Spinal cord (tissue), 10 donors: ENCODE data around the gene BACH1. TPM values are rescaled to one million over a fixed set of nuclear protein-coding genes. Genes with fewer than 3 reads are reported as not detected.

Experiments used
- DNase-seq, 6 donors: peaks; one replicate each; pipeline versions ENCODE4 v3.0.0 to v3.0.0-alpha.2; 2013 to 2015; ENCODE audit warnings: low spot score in 6 of 6, low read depth in 4 of 6
- H3K27ac ChIP-seq: one replicate; pipeline ENCODE4 v1.5.1; 2013; ENCODE audit warnings: low read depth, low read length, control low read depth
- H3K27me3 ChIP-seq: one replicate; pipeline ENCODE4 v1.6.1; 2013; ENCODE audit warnings: low read length; ENCODE audit not compliant: control insufficient read depth, insufficient read depth
- H3K36me3 ChIP-seq: one replicate; pipeline ENCODE4 v1.6.1; 2013; ENCODE audit warnings: low read length; ENCODE audit not compliant: control insufficient read depth, insufficient read depth
- H3K4me1 ChIP-seq: one replicate; pipeline ENCODE4 v1.6.1; 2013; ENCODE audit warnings: low read length; ENCODE audit not compliant: control insufficient read depth, insufficient read depth
- H3K4me3 ChIP-seq: one replicate; pipeline ENCODE4 v1.5.1; 2013; ENCODE audit warnings: low read depth, low read length, control low read depth
- H3K9me3 ChIP-seq: one replicate; pipeline ENCODE4 v1.6.1; 2013; ENCODE audit warnings: low read length; ENCODE audit not compliant: control insufficient read depth, insufficient read depth
- WGBS: methylation state at CpG from one replicate; pipeline ENCODE4 v1.1.5; 2013; ENCODE audit warnings: missing lambda C conversion rate; ENCODE audit not compliant: insufficient coverage; 5-methylcytosine and 5-hydroxymethylcytosine counted together
- polyA plus RNA-seq, 2 donors: library from polyadenylated mRNA; unstranded; fragments of 120-200 nt; gene quantifications; one replicate each; pipeline ENCODE4 v1.2.1, GENCODE V29; 2013; ENCODE audit not compliant: insufficient read length in 2 of 2
- total RNA-seq, 2 donors: library from RNA; depleted of rRNA in 1 of 2; stranded (reverse); fragments of 120-200 nt in 1 of 2; fragments of >200 nt in 1 of 2; gene quantifications; one replicate each; pipeline versions ENCODE4 v1.2.3 to v1.2.4, GENCODE V29; 2013 to 2014
- donor health status: healthy.

The BACH1 gene
- total and polyA plus RNA-seq, 4 donors: 18.6 to 101 (median 44.1) TPM

DNA sequence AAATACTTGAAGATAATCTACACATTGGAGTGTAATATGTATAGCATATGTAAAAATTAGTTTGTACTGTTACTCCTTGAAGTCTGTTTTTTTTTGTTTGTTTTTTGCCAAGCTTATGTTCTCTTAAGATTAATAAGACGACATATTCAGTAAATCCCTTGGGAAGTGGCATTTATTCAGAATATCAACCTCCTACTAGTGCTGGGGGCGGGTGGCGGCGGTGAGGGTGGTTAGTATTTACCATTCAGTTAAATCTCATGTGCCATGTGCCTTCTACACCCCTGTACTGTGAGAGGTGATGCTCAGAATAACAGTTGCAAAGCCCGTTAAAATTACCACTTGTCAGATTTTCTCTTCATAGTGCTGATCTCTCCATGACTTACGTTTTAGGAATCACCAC lies 3.0 kb downstream of the BACH1 start:
- Histone ChIP-seq H3K27ac (no peak overlapping the region), H3K4me3 (peak overlapping the region; percentile 79), H3K27me3 (no peaks in the 10 kb centered on the region), H3K36me3 (no peaks in the 10 kb centered on the region), H3K9me3 (no peaks in the 10 kb centered on the region), H3K4me1 (peaks cover 11% of the 10 kb centered on the region)
- no CpG with 5 or more reads among the region's 6 CpGs for WGBS
- no peak for DNase-seq

DNA sequence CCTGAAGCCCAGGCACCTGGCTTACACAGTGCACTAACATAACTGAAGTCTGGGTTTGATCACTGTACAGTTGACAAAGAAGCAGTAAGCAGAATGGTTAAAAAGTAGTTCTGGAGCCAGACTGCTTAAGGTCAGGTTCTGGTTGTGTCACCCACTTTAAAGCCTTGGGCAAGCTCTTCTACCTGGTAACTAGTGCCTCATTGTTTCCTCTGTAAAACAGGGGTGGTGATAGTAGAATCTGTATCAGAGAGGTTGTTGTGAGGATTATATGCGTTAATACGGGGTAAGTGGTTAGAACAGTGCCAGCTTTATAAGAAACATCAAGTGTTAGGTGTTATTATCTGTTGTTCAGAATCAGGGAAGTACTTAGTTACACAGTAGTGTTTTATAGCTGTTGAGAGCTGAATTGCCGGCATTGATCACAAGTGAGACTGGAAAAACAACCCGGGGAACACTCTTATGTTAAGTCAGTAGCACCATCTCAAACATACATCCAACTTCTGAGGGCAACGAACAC lies 3.7 kb downstream of the BACH1 start:
- Histone ChIP-seq H3K27ac (no peak overlapping the region), H3K9me3 (no peaks in the 10 kb centered on the region), H3K36me3 (no peaks in the 10 kb centered on the region), H3K4me1 (peaks cover 11% of the 10 kb centered on the region), H3K27me3 (no peaks in the 10 kb centered on the region), H3K4me3 (no peak overlapping the region)
- DNase-seq: no peak
- 41% methylated on average over 4 of the region's 5 CpGs for WGBS

DNA sequence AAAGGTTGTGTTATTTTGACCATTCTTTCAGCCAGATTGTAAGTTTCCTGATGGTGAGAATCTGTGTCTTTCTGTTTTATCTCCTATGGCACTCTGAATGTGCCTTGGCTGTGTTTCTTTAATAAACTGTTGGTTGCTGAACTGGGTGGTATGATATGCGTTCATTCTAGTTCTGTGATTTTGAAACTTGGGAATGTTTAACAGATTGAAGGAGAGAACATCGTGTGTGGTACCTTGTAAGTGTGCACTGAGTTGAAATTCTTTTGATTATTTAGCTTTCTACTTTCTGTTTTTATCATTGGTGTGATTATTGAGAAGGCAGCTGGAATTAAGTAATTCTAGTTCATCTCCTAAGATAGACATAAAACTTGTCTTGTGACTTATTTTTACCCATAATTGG lies 4.6 kb downstream of the BACH1 start:
- H3K36me3 ChIP-seq: no peaks in the 10 kb centered on the region
- no peak for DNase-seq
- WGBS: 100% methylated on average over 1 of the region's 2 CpGs
- H3K4me1 ChIP-seq: peaks cover 4% of the 10 kb centered on the region
- H3K4me3 ChIP-seq: no peak overlapping the region
- H3K27ac ChIP-seq: no peak overlapping the region
- H3K9me3 ChIP-seq: no peaks in the 10 kb centered on the region
- H3K27me3 ChIP-seq: no peaks in the 10 kb centered on the region

DNA sequence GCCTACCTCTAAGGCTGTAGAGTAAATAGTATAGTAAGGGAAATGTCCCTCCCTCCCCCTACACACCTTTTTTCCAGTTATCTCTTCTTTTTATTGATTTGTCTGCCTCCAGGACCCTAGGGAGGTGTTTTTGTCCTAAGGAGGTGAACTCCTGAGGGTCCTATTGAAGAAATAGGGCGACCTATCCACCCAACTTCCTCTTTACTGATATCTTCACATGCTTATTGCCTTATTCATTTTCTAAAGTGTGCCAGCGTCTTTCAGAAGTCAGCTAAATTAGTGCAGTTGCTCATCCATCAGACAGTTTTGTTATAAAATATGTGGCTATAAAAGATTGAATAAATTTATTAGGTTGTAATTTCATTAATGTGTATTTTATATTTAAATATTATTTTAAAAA lies 5.9 kb downstream of the BACH1 start:
- no peak overlapping the region for H3K4me3 ChIP-seq
- no peaks in the 10 kb centered on the region for H3K9me3 ChIP-seq
- H3K4me1 ChIP-seq: peaks cover 3% of the 10 kb centered on the region
- no CpG with 5 or more reads among the region's 2 CpGs for WGBS
- H3K27ac ChIP-seq: no peak overlapping the region
- no peak for DNase-seq
- H3K27me3 ChIP-seq: no peaks in the 10 kb centered on the region
- no peaks in the 10 kb centered on the region for H3K36me3 ChIP-seq

DNA sequence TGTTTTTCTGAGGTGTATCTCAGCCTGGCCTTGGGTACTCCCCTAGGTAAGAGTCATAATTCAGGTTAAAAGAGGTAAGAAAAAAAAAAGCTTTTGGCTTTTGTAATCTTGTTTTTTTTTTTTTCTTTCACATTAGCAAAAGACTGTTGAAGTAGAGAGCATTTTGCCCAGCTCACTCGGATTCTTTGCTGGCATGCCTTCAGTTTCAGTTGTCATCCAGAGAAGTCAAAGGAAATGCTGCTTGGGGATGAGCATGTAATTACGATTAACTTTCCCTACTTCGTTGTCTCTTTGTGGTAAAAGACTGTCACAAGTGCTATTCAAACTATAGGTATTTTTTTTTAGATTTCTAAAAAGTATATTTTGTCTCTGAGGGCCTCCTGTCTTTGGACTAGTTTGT lies 6.3 kb downstream of the BACH1 start:
- Histone ChIP-seq H3K4me3 (no peak overlapping the region), H3K36me3 (no peaks in the 10 kb centered on the region), H3K4me1 (peaks cover 3% of the 10 kb centered on the region), H3K27me3 (no peaks in the 10 kb centered on the region), H3K9me3 (no peaks in the 10 kb centered on the region), H3K27ac (peak overlapping the region; percentile 6)
- DNase-seq: peak in 1 of 6 donors; percentile 29
- WGBS: 17% methylated on average over 1 of the region's 3 CpGs

DNA sequence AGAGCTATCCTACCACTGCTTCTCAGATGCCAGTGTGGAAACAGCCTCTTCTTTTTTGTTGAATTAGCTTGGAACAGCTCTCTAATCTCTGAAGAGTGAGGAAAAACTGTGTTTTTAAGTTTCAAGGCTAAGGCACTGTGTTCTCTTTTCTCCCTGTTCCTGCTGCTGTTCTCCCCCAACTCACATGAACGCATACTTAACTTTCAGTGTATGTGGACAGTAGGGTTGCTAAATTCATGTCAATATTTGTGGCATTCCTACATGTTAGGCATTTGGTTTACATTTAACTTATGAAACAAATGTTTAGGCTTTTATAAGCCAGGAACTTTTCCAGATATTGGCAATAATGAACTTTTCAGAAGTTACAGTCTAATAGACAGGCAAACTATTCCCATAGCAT lies 6.8 kb downstream of the BACH1 start:
- Histone ChIP-seq H3K27ac (peak overlapping the region; percentile 6), H3K27me3 (no peaks in the 10 kb centered on the region), H3K36me3 (no peaks in the 10 kb centered on the region), H3K4me3 (no peak overlapping the region), H3K4me1 (peaks cover 3% of the 10 kb centered on the region), H3K9me3 (no peaks in the 10 kb centered on the region)
- DNase-seq: no peak
- no CpG with 5 or more reads among the region's 1 CpG for WGBS

DNA sequence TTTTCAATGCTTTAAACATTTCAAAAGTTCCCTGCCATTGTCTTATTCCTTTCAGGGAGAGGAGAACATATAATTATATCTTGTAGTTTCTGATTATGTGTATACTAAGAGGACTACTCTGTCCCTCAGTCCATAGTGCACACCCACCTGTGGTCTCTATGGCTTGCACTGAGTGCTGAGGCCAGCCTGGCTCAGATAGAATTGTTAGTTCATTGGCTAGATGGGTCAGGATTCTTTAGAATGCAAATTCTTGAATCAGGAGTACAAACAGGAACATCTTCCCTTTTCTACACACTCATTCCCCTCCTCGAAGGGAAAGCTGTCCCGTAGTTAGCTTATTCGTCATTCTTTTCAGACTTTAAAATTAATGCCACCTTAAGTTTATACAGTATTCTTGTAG lies 8.2 kb downstream of the BACH1 start:
- Histone ChIP-seq H3K4me1 (peaks cover 3% of the 10 kb centered on the region), H3K9me3 (no peaks in the 10 kb centered on the region), H3K27ac (no peak overlapping the region), H3K4me3 (no peak overlapping the region), H3K27me3 (no peaks in the 10 kb centered on the region), H3K36me3 (no peaks in the 10 kb centered on the region)
- no peak for DNase-seq
- WGBS: no CpG with 5 or more reads among the region's 3 CpGs

DNA sequence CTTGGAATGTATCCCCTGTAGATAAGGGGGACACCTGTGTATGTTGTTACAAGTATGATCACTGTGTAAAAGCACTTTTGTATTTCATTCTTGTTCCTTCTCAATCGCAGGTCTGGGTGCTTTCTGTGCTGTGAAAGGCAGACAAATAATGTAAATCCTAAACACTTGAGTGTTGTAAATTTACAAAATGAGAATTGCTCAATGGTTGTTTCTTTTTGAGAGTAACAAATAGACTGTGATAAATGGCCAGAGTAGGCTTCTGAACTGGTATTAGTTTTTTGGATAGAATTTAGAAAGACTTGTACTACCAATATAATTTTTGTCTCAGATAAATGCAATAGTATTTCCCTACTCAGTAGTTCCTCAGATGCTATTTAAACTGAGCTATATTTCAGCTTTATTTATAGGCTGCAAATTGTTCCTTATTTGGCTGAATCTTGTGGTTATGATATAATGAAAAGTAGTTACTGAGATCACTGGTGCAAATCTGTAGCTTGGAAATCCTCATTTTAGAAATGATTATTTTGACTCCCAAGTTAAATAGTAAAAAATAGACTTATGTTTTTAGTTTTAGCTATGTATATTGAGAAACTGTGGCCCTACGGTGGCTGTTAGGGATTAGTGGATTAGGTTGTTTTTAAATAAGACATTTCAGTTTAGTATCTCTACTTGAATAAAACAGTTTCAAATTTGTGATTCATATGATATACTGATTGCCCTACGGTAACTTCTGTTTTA lies 9.2 kb downstream of the BACH1 start:
- Histone ChIP-seq H3K4me1 (peaks cover 3% of the 10 kb centered on the region), H3K36me3 (no peaks in the 10 kb centered on the region), H3K27me3 (no peaks in the 10 kb centered on the region), H3K4me3 (no peak overlapping the region), H3K9me3 (no peaks in the 10 kb centered on the region), H3K27ac (no peak overlapping the region)
- WGBS: no CpG with 5 or more reads among the region's 3 CpGs
- no peak for DNase-seq

DNA sequence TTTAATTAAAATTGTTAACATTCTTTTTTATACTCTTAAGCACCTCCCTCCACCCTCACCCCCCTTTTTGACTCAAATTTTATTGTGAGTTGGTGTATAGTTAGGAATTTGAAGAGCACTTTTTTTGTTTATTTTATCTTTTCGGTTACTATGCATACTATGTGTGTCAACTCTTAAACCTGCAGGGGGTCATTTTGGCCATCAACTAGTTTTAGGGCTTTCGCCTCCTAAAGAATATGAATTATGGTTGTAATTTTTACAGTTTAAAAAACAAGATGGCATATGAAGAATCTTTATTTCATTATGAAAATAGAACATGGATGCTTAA lies 9.7 kb downstream of the BACH1 start:
- no CpG with 5 or more reads among the region's 2 CpGs for WGBS

DNA sequence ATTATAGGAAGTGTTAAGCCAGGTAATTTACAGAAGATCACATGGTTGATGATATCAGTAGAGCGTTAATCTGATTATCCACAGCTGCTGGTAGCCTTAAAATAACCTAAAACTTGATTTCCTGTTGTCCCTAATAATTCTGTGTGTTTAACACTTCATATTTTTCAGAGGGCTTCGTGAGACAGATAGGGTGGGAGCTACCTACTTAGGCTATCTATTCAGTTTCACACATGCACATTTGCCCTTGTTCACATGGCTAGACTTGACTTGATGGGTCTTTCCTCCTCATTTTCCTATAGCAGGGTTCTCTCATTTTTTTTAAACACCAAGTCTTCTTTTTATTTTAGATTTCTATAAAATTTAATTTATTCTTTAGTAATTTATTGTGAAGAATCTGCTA lies 11.0 kb downstream of the BACH1 start:
- H3K4me1 ChIP-seq: no peaks in the 10 kb centered on the region
- no peak overlapping the region for H3K27ac ChIP-seq
- no peaks in the 10 kb centered on the region for H3K36me3 ChIP-seq
- no peaks in the 10 kb centered on the region for H3K9me3 ChIP-seq
- H3K27me3 ChIP-seq: no peaks in the 10 kb centered on the region
- DNase-seq: no peak
- no CpG with 5 or more reads among the region's 2 CpGs for WGBS
- no peak overlapping the region for H3K4me3 ChIP-seq

More for the DNA sequence above, 9.7 kb downstream of the BACH1 start:
- H3K27me3 ChIP-seq: no peaks in the 10 kb centered on the region
- H3K36me3 ChIP-seq: no peaks in the 10 kb centered on the region
- no peak for DNase-seq
- H3K4me3 ChIP-seq: no peak overlapping the region
- H3K27ac ChIP-seq: no peak overlapping the region
- H3K4me1 ChIP-seq: peaks cover 3% of the 10 kb centered on the region
- no peaks in the 10 kb centered on the region for H3K9me3 ChIP-seq
